Cardiac fibroblast (primary cell): Measurements from ENCODE around the gene TTC28.

Experiments used
- DNase-seq, 2 donors: peaks; one replicate each; pipeline versions ENCODE4 v3.0.0 to v3.0.0-alpha.2; 2010; ENCODE audit warnings: low read depth in 2 of 2
- H3K4me3 ChIP-seq, 2 donors: replicated peaks in 1 of 2; 1 replicate in 1 of 2; 2 replicates in 1 of 2; pipeline ENCODE4 v1.5.1; 2011; ENCODE audit warnings: low read depth in 2 of 2, low read length in 2 of 2, mild to moderate bottlenecking in 2 of 2, moderate library complexity in 1 of 2
- CTCF ChIP-seq: IDR thresholded peaks from one replicate; pipeline ENCODE4 v1.5.1; 2011; ENCODE audit warnings: low read depth, mild to moderate bottlenecking, low read length, inconsistent platforms

The TTC28 gene

GRCh38 chr22:28012832-28013460, 666.7 kb downstream of the TTC28 start:
- DNase-seq, result no peak
- H3K4me3 ChIP-seq, result no peak overlapping the region
- no peak for TF ChIP-seq CTCF

GRCh38 chr22:28009272-28009827, 670.3 kb downstream of the TTC28 start:
- DNase-seq, result peak; percentile 84 to 90
- TF ChIP-seq CTCF, result peak; percentile 95

GRCh38 chr22:28008649-28009048, 671.0 kb downstream of the TTC28 start:
- no peak for DNase-seq
- H3K4me3 ChIP-seq, result no peak overlapping the region
- no peak for TF ChIP-seq CTCF

More at GRCh38 chr22:28009272-28009827, 670.3 kb downstream of the TTC28 start:
- H3K4me3 ChIP-seq, result no peak overlapping the region

- TF ChIP-seq CTCF, result no peak
- no peak overlapping the region for H3K4me3 ChIP-seq
- DNase-seq, result no peak
Observed at GRCh38 chr22:28008056-28008455, 671.6 kb downstream of the TTC28 start.

GRCh38 chr22:28006271-28006670, 673.4 kb downstream of the TTC28 start:
- no peak overlapping the region for H3K4me3 ChIP-seq
- no peak for TF ChIP-seq CTCF
- no peak for DNase-seq

GRCh38 chr22:28005513-28005912, 674.1 kb downstream of the TTC28 start:
- DNase-seq, result no peak
- no peak overlapping the region for H3K4me3 ChIP-seq
- no peak for TF ChIP-seq CTCF

GRCh38 chr22:28004021-28004420, 675.6 kb downstream of the TTC28 start:
- no peak overlapping the region for H3K4me3 ChIP-seq
- TF ChIP-seq CTCF, result no peak
- DNase-seq, result no peak
